Endodermal cell (in vitro differentiated cells): ENCODE results near the gene ARSA. TPM values are rescaled to one million over a fixed set of nuclear protein-coding genes. Genes with fewer than 3 reads are reported as not detected.

ENCODE experiments used
- DNase-seq: peaks from one replicate; pipeline ENCODE4 v3.0.0-alpha.2; 2017
- H3K27ac ChIP-seq: 2 replicates; pipeline ENCODE4 v1.5.1; 2013; ENCODE audit warnings: mild to moderate bottlenecking, low read depth, low read length, moderate library complexity
- H3K27me3 ChIP-seq: 2 replicates; pipeline ENCODE4 v1.6.1; 2013; ENCODE audit warnings: mild to moderate bottlenecking, low read length, moderate library complexity; ENCODE audit not compliant: insufficient read depth, control insufficient read depth, poor library complexity, severe bottlenecking
- H3K36me3 ChIP-seq: 2 replicates; pipeline ENCODE4 v1.7.0; 2013; ENCODE audit warnings: mild to moderate bottlenecking, low read length, moderate library complexity; ENCODE audit not compliant: control insufficient read depth, insufficient read depth
- H3K4me1 ChIP-seq: one replicate; pipeline ENCODE4 v1.7.0; 2013; ENCODE audit warnings: low read length; ENCODE audit not compliant: control insufficient read depth, insufficient read depth
- H3K4me3 ChIP-seq: 2 replicates; pipeline ENCODE4 v1.5.1; 2013; ENCODE audit warnings: mild to moderate bottlenecking, low read length, moderate library complexity
- H3K9ac ChIP-seq: 2 replicates; pipeline ENCODE4 v1.6.1; 2013; ENCODE audit warnings: mild to moderate bottlenecking, low read length, moderate library complexity; ENCODE audit not compliant: poor library complexity, severe bottlenecking; ENCODE audit errors: extremely low read depth
- H3K9me3 ChIP-seq: 2 replicates; pipeline ENCODE4 v1.6.1; 2013; ENCODE audit warnings: mild to moderate bottlenecking, low read length, moderate library complexity; ENCODE audit not compliant: control insufficient read depth
- H3K27ac Mint-ChIP-seq: 2 replicates; pipeline ENCODE4 v1.8.0; 2020; ENCODE audit warnings: mixed read lengths
- H3K27me3 Mint-ChIP-seq: 2 replicates; pipeline ENCODE4 v1.8.0; 2021; ENCODE audit warnings: mild to moderate bottlenecking, mixed read lengths; ENCODE audit not compliant: insufficient read depth
- H3K36me3 Mint-ChIP-seq: 2 replicates; pipeline ENCODE4 v1.8.0; 2020; ENCODE audit warnings: low read depth, mixed read lengths
- H3K4me1 Mint-ChIP-seq: 2 replicates; pipeline ENCODE4 v1.8.0; 2020; ENCODE audit warnings: mixed read lengths
- H3K4me3 Mint-ChIP-seq: 2 replicates; pipeline ENCODE4 v1.8.0; 2020; ENCODE audit warnings: mild to moderate bottlenecking, moderate library complexity, mixed read lengths
- H3K9me3 Mint-ChIP-seq: 2 replicates; pipeline ENCODE4 v1.8.0; 2020; ENCODE audit warnings: mild to moderate bottlenecking, mixed read lengths
- WGBS, 2 experiments: methylation state at CpG; one replicate each; pipeline versions ENCODE4 v1.1.5 to v1.1.7; 2013; ENCODE audit warnings: missing lambda C conversion rate in 2 of 2, mixed read lengths in 1 of 2; ENCODE audit not compliant: insufficient coverage in 1 of 2, insufficient read length in 1 of 2; 5-methylcytosine and 5-hydroxymethylcytosine counted together
- total RNA-seq, 2 donors: library from RNA; stranded (reverse); fragmentation: NEBNext Ultra II Directional in 1 of 2; extraction: Animal tissue kit (Norgen Biotek cat#: 25700) in 1 of 2; gene quantifications; 2 replicates in 1 of 2; 3 replicates in 1 of 2; pipeline ENCODE4 v1.2.1, GENCODE V29; 2021
- TF ChIP-seq, protein P1 (sequence below): fragments of 200-600 bp; sonication (generic); conservative IDR thresholded peaks from 2 replicates; pipeline ENCODE4 v1.5.0; 2021; ENCODE audit warnings: antibody characterized with exemption, mild to moderate bottlenecking

The ARSA gene
- total RNA-seq, 2 donors from 2014 or later: 28.6 to 30.6 TPM

DNA sequence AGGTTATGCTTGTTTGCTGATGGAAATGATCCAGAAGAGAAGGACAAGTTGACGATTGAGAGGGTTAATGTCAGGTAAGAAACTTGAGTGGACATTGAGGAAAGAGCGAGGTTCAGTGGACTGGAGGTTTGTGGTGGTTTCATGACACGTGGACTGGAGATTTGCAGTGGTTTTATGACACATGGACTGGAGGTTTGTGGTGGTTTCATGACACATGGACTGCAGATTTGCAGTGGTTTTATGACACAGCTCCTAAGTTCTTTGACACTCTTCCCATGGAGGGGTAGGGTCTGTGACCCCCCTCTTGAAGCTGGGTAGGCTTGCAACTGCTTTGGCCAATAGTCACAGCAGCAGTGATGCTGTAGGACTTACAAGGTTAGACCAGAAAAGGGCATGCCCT, 32.8 kb downstream of the ARSA start:
- WGBS, 2 experiments: 93 to 96% methylated on average over 3 of the region's 3 CpGs
- no peaks in the 10 kb centered on the region for H3K9me3 Mint-ChIP-seq

DNA sequence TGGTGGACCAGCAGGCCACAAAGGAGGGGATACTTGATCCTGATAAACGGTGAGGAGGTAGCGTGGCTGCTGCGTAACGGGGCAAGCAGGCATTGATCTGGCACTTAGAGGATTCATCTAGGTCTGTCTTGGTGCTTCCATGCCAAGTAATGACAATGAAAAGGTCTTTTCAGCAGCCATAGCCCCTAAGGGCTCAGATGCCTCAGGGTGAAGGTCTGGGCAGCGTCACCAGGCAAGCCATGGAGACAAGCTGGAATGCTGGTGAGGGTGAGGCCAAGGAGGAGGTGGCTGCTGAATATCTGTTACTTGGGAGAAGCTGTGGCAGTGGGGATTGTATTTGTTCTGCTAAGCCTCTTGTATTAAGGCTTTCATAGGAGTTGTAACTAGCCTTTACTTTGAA, 40.5 kb downstream of the ARSA start:
- no peak for DNase-seq
- peaks cover 4% of the 10 kb centered on the region for H3K4me1 ChIP-seq
- no peak overlapping the region for H3K27ac ChIP-seq
- no peaks in the 10 kb centered on the region for H3K9me3 ChIP-seq
- Mint-ChIP-seq H3K27ac (no peak overlapping the region), H3K4me1 (peaks cover 12% of the 10 kb centered on the region), H3K9me3 (no peaks in the 10 kb centered on the region), H3K4me3 (no peak overlapping the region), H3K27me3 (peaks cover 42% of the 10 kb centered on the region), H3K36me3 (no peaks in the 10 kb centered on the region)
- H3K36me3 ChIP-seq: no peaks in the 10 kb centered on the region
- no peak overlapping the region for H3K9ac ChIP-seq
- 91 to 92% methylated on average over 4 to 5 of the region's 5 CpGs for WGBS, 2 experiments
- no peak overlapping the region for H3K4me3 ChIP-seq
- H3K27me3 ChIP-seq: peaks cover 16% of the 10 kb centered on the region
- TF ChIP-seq, protein P1, sequence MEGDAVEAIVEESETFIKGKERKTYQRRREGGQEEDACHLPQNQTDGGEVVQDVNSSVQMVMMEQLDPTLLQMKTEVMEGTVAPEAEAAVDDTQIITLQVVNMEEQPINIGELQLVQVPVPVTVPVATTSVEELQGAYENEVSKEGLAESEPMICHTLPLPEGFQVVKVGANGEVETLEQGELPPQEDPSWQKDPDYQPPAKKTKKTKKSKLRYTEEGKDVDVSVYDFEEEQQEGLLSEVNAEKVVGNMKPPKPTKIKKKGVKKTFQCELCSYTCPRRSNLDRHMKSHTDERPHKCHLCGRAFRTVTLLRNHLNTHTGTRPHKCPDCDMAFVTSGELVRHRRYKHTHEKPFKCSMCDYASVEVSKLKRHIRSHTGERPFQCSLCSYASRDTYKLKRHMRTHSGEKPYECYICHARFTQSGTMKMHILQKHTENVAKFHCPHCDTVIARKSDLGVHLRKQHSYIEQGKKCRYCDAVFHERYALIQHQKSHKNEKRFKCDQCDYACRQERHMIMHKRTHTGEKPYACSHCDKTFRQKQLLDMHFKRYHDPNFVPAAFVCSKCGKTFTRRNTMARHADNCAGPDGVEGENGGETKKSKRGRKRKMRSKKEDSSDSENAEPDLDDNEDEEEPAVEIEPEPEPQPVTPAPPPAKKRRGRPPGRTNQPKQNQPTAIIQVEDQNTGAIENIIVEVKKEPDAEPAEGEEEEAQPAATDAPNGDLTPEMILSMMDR: no peak

More for the DNA sequence above, 32.8 kb downstream of the ARSA start:
- Mint-ChIP-seq H3K27me3 (peaks cover 59% of the 10 kb centered on the region), H3K27ac (no peak overlapping the region), H3K36me3 (no peaks in the 10 kb centered on the region), H3K4me1 (no peaks in the 10 kb centered on the region), H3K4me3 (no peak overlapping the region)
- Histone ChIP-seq H3K36me3 (no peaks in the 10 kb centered on the region), H3K27me3 (peaks cover 51% of the 10 kb centered on the region), H3K9me3 (no peaks in the 10 kb centered on the region), H3K4me3 (no peak overlapping the region), H3K27ac (no peak overlapping the region), H3K4me1 (no peaks in the 10 kb centered on the region), H3K9ac (no peak overlapping the region)
- no peak for DNase-seq
- TF ChIP-seq, protein P1: no peak

GRCh38 chr22:50586416-50586815, 41.5 kb downstream of the ARSA start:
- Histone ChIP-seq H3K4me1 (peaks cover 6% of the 10 kb centered on the region), H3K27me3 (peaks cover 16% of the 10 kb centered on the region), H3K9ac (no peak overlapping the region), H3K36me3 (no peaks in the 10 kb centered on the region), H3K4me3 (no peak overlapping the region), H3K27ac (no peak overlapping the region), H3K9me3 (no peaks in the 10 kb centered on the region)
- Mint-ChIP-seq H3K4me1 (peaks cover 12% of the 10 kb centered on the region), H3K36me3 (no peaks in the 10 kb centered on the region), H3K9me3 (no peaks in the 10 kb centered on the region), H3K27me3 (peaks cover 42% of the 10 kb centered on the region), H3K4me3 (no peak overlapping the region), H3K27ac (no peak overlapping the region)
- TF ChIP-seq, protein P1: no peak
- 83 to 89% methylated on average over 5 of the region's 5 CpGs for WGBS, 2 experiments
- no peak for DNase-seq
